ENCODE data around the gene USH2A.

The USH2A gene

DNA sequence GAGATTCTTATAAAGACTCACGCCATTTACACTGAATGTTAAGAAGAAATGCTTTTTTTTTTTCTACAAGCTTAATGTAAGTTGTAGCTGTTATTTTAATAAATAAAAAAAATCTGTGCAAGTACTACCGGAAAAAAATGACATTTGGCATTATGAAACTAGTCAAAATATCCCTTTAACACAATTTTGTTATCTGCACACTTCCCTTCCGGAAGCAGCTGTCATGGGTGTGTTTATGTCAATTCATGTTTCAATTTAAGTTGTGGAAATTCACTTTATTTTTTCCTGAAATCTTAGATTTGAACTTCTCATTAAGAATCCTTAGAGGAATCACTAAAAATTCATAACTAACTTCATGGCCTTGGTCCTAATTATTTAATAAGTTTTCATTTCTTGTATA, 548.0 kb downstream of the USH2A start:
- DNase-seq (ENCODE audit: low spot score) = no peak

DNA sequence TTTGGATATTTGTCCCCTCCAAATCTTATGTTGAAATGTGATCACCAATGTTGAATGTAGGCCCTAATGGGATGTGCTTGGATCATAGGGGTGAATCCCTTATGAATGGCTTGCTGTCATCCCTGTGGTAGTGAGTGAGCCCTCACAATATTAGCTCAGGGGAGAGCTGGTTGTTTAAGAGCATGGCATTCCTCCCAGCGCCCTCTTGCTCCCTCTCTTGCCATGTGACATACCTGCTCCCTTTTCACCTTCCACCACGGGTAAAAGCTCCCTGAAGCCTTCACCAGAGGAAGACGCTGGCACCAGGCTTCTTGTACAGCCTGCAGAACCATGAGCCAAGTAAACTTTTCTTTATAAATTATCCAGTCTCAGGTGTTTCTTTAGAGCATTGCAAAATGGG, 550.6 kb downstream of the USH2A start:
- DNase-seq (ENCODE audit: low spot score) = no peak

GRCh38 chr1:215868500-215868899, 554.7 kb downstream of the USH2A start:
- no peak for DNase-seq (ENCODE audit: low spot score)

DNA sequence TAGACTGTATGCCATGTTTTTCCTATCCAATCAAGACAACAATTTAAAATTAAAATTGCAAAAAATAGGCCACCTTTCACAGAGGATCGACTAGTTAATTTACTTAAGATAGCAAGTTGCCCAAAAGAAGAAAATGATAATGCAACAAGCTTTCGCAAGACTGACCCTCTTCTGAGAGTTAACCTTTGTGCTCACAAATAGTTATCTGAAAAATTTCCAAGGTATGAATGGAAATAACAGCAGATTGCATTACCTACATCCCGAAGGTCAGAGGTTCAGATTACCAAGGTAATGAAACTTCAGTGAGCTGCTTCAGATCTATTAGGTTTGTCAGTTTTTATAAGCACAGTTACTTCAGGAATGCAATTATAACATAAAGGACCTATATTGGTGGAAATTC, 558.2 kb downstream of the USH2A start:
- no peak for DNase-seq (ENCODE audit: low spot score)

DNA sequence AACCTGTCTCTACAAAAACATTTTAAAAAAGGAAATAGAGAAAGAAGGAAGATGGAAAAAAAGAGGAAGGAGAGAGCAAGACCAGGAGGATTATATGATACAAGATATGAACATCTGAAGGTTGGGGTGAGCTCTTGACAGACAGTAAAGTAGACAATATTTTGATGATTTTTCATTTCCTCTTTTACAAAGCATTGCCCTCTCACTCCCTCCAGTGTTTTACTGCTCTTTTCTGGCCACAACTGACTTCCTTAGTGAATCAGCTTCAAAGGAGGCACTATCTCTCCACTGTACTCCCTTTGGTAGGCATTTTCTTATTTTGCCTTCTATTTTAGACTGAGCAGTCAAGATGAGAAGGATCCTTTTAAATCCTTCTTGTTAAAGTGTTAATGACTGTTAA, 559.5 kb downstream of the USH2A start:
- no peak for DNase-seq (ENCODE audit: low spot score)

- DNase-seq (ENCODE audit: low spot score) = no peak
Observed at GRCh38 chr1:215860833-215861232, 562.4 kb downstream of the USH2A start.

- no peak for DNase-seq (ENCODE audit: low spot score)
Observed at GRCh38 chr1:215857317-215857716, 565.9 kb downstream of the USH2A start.

- DNase-seq (ENCODE audit: low spot score) = peak; percentile 51
Observed at GRCh38 chr1:215845234-215845891, 577.9 kb downstream of the USH2A start.

- no peak for DNase-seq (ENCODE audit: low spot score)
Observed at GRCh38 chr1:215844777-215845176, 578.5 kb downstream of the USH2A start.

GRCh38 chr1:215844266-215844665, 579.0 kb downstream of the USH2A start:
- DNase-seq (ENCODE audit: low spot score) = no peak

DNA sequence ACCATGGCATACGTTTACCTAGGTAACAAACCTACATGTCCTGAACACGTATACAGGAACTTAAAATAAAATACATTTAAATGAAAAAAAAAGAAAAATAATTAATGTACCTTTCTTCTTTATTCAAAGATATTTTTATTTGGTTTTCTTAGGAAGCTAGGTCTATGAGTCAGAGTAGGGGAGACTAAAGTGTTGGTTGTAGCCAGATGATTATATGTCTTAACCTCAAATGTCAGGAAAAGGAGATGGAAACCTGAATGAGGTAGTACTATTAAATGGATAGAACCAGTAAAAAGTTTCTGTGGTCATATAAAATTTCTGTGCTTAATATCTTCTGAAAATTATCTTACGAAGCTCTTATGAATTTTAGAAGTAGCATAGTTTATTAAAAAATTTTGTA, 580.3 kb downstream of the USH2A start:
- DNase-seq (ENCODE audit: low spot score) = no peak

GRCh38 chr1:215835951-215836350, 587.3 kb downstream of the USH2A start:
- peak; percentile 21 for DNase-seq (ENCODE audit: low spot score)

DNA sequence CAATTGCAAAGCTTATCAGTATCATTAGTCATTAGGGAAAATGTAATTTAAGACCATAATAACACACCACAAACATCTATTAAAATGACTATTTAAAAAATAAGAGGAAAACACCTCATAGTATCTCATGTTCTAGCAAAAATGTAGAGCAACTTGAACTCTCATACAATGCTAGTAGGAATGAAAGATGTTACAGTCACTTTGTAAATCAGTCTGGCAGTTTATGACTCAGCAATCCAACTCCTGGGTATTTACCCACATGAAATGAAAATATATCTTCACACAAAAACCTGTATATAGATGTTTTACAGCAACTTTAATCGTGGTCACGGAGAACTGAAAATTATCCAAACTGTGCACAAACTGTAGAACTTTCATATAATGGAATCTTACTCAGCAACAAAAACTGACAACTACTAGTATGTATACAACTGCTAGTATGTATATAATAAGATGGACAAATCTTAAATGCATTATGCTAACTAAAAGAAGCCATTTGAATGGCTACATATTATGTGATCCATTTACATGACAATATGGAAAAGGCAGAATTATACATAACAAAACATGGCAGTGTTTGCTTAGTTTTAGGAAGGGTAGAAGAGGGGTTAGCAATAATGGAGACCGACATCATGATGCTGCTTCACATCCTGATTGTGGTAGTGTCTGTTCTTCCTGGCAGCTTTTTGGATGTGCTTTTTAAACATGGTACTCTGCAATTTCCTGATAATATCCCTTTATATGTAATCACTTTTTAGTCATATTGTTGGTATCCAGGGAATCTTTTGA, 589.1 kb downstream of the USH2A start:
- no peak for DNase-seq (ENCODE audit: low spot score)

DNA sequence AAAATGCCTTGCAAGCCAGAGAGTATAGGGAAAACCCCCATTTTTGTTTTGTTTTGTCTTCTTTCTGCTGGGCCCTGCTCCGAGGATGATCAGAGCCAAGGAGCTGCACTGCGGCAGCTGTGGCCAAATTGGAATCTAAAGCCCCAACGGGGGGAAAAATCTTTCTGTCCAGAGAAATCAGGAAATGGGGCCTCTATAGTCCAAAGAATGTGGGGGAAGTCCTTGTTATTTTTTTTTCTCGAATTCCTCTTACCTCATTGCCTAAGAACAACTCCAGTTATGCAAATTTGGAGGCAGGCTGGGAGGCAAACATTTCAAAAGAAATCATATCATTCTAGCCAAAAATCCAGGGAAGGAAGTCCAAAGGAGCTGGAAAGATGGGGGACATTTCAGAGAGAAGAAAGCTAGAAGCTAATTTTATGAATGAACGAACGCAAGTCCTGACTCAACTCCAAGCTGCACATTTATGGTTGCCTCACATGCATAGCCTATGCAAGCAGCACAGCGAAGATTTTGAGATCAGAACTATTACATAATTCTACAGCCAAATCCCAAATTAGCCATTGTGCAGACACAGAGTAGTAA, 592.9 kb downstream of the USH2A start:
- no peak for DNase-seq (ENCODE audit: low spot score)

GRCh38 chr1:215825056-215825455, 598.2 kb downstream of the USH2A start:
- DNase-seq (ENCODE audit: low spot score) = no peak

GRCh38 chr1:215824245-215824644, 599.0 kb downstream of the USH2A start:
- DNase-seq (ENCODE audit: low spot score) = no peak

DNA sequence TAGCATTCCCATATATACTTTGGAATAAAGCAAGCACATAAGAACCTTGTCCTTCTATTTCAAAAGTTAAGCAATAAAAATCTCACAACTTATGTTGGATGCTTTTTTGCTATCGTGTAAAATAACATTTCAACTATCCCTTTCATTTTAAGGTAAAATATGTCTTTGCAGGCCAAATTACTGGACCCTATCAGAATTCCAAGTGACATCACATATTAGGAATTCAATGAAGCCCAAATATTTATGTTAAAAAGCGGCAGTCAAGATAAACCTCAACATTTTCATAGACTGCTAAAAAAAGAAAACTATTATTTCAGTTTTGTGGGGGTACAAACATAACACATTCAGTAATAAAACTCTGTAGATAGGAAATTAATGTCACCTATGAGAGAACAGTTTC, 604.1 kb downstream of the USH2A start:
- no peak for DNase-seq (ENCODE audit: low spot score)

GRCh38 chr1:215807911-215808436, 615.3 kb downstream of the USH2A start:
- no peak for DNase-seq (ENCODE audit: low spot score)

- no peak for DNase-seq (ENCODE audit: low spot score)
Observed at GRCh38 chr1:215807218-215807617, 616.0 kb downstream of the USH2A start.

DNA sequence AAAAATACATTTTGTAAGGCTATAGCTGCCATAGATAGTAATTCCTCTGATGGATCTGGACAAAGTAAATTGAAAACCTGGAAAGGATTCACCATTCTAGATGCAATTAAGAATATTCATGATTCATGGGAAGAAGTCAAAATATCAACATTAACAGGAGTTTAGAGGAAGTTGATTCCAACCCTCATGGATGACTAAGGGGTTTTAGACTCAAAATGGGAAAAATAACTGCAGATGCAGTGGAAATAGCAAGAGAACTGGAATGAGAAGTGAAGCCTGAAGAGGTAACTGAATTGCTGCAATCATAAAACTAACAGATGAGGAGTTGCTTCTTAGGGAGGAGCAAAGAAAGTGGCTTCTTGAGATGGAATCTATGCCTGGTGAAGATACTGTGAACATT, 625.4 kb downstream of the USH2A start:
- DNase-seq (ENCODE audit: low spot score) = no peak

- DNase-seq (ENCODE audit: low spot score) = no peak
Observed at GRCh38 chr1:215794156-215794555, 629.1 kb downstream of the USH2A start.

- DNase-seq (ENCODE audit: low spot score) = peak; percentile 53
Observed at GRCh38 chr1:215793180-215793579, 630.1 kb downstream of the USH2A start.

GRCh38 chr1:215792446-215792845, 630.8 kb downstream of the USH2A start:
- no peak for DNase-seq (ENCODE audit: low spot score)

Data from COLO829 (cell line).